GM12878 (cell line): Measurements from ENCODE around the gene ADGRG1. TPM values are rescaled to one million over a fixed set of nuclear protein-coding genes. Genes with fewer than 3 reads are reported as not detected.

Experiments
- ATAC-seq: fragments of 200-7000 bp; cut with Tn5 transposase; 3 replicates; pipeline ENCODE4 v1.9.1; 2020; ENCODE audit warnings: mild to moderate bottlenecking, moderate library complexity
- BruUV-seq: library from RNA; stranded (reverse); fragments of 400-500 nt; replicated peaks from 2 replicates; lab custom pipeline; 2021; lab: Mats Ljungman, UMichigan
- CTCF ChIA-PET: fragments of 300-600 bp; sonication (Branson Sonifier 250); formaldehyde crosslinking; extraction: SDS; loops from one replicate; lab custom pipeline; 2021; ENCODE audit warnings: inconsistent platforms; lab: Yijun Ruan, JAX
- POLR2A ChIA-PET: fragments of 350-600 bp; formaldehyde crosslinking; extraction: SDS; loops from one replicate; lab custom pipeline; 2021; ENCODE audit warnings: inconsistent platforms; lab: Charles Lee
- RAD21 ChIA-PET: fragments of 300-600 bp; sonication (Branson Sonifier 250); formaldehyde crosslinking; loops from one replicate; lab custom pipeline; 2023; ENCODE audit warnings: antibody characterized with exemption; ENCODE audit not compliant: unreplicated experiment; lab: Charles Lee
- SMC1A ChIA-PET: fragments of 300-600 bp; sonication (Branson Sonifier 250); formaldehyde crosslinking; loops from one replicate; lab custom pipeline; 2023; ENCODE audit not compliant: unreplicated experiment, uncharacterized antibody; lab: Charles Lee
- DNase-seq: peaks from one replicate; pipeline ENCODE4 v3.0.0-alpha.2; 2011; ENCODE audit warnings: low read depth, low spot score
- FAIRE-seq: peaks from 3 replicates; lab custom pipeline; 2011; peaks lifted over from hg19 to GRCh38; lab: Jason Lieb, UNC
- H2AFZ ChIP-seq: 2 replicates; pipeline ENCODE4 v1.6.0; 2011; ENCODE audit warnings: low read depth, low read length, control low read depth; ENCODE audit not compliant: control insufficient read depth
- H3K27ac ChIP-seq: 2 replicates; pipeline ENCODE4 v1.5.1; 2011; ENCODE audit warnings: control low read depth; ENCODE audit not compliant: control insufficient read depth, insufficient read depth
- H3K27me3 ChIP-seq, 2 experiments: replicated peaks in 1 of 2; 2 replicates each; pipeline versions ENCODE4 v1.6.0 to v1.6.1; 2011; ENCODE audit warnings: low read length in 1 of 2; ENCODE audit not compliant: control insufficient read depth in 2 of 2, insufficient read depth in 2 of 2
- H3K36me3 ChIP-seq, 2 experiments: 2 replicates each; pipeline ENCODE4 v1.5.1; 2011; ENCODE audit warnings: low read length in 1 of 2; ENCODE audit not compliant: control insufficient read depth in 2 of 2, insufficient read depth in 2 of 2
- H3K4me1 ChIP-seq: 2 replicates; pipeline ENCODE4 v1.6.1; 2011; ENCODE audit warnings: mild to moderate bottlenecking, low read length, moderate library complexity, mixed read lengths; ENCODE audit not compliant: control insufficient read depth, insufficient read depth
- H3K4me2 ChIP-seq: 2 replicates; pipeline ENCODE4 v1.6.0; 2011; ENCODE audit warnings: control low read depth; ENCODE audit not compliant: control insufficient read depth, insufficient read depth
- H3K4me3 ChIP-seq: fragments of 200-600 bp; sonication (generic); 2 replicates; pipeline ENCODE4 v1.5.1; 2016
- H3K79me2 ChIP-seq: 2 replicates; pipeline ENCODE4 v1.6.0; 2011; ENCODE audit warnings: low read length; ENCODE audit not compliant: control insufficient read depth, insufficient read depth
- H3K9ac ChIP-seq: 2 replicates; pipeline ENCODE4 v1.8.0; 2011; ENCODE audit warnings: low read length, control low read depth, mixed read lengths; ENCODE audit not compliant: control insufficient read depth, insufficient read depth
- H3K9me3 ChIP-seq: replicated peaks from 3 replicates; pipeline ENCODE4 v1.5.1; 2011; ENCODE audit warnings: mild to moderate bottlenecking, low read length; ENCODE audit not compliant: control insufficient read depth, insufficient read depth
- H4K20me1 ChIP-seq: 2 replicates; pipeline ENCODE4 v1.6.0; 2011; ENCODE audit not compliant: control insufficient read depth, insufficient read depth
- CHD2 ChIP-seq: IDR thresholded peaks from 2 replicates; pipeline ENCODE4 v1.6.1; 2011; ENCODE audit warnings: low read depth, low read length, improper control_type of control experiment, borderline replicate concordance
- EZH2 ChIP-seq: IDR thresholded peaks from 2 replicates; pipeline ENCODE4 v1.6.1; 2012; ENCODE audit warnings: low read depth, mild to moderate bottlenecking, control low read depth, inconsistent platforms, low read length, borderline replicate concordance; ENCODE audit not compliant: control insufficient read depth
- IKZF2 ChIP-seq, 2 experiments: fragments of 450-650 bp; IDR thresholded peaks; 2 replicates each; pipeline ENCODE4 v1.6.1; 2017; ENCODE audit warnings: mild to moderate bottlenecking in 2 of 2, moderate library complexity in 2 of 2
- IRF4 ChIP-seq: IDR thresholded peaks from 2 replicates; pipeline ENCODE4 v1.6.1; 2011; ENCODE audit warnings: low read depth, low read length
- JUNB ChIP-seq: IDR thresholded peaks from 2 replicates; pipeline ENCODE4 v1.6.1; 2016; ENCODE audit warnings: antibody characterized with exemption, mild to moderate bottlenecking
- NFIC ChIP-seq: IDR thresholded peaks from 2 replicates; pipeline ENCODE4 v1.6.1; 2012; ENCODE audit warnings: low read depth, mild to moderate bottlenecking, inconsistent platforms, low read length, moderate library complexity
- PAX5 ChIP-seq: IDR thresholded peaks from 2 replicates; pipeline ENCODE4 v1.6.1; 2011; ENCODE audit warnings: low read depth, low read length, borderline replicate concordance
- RBBP5 ChIP-seq: fragments of 200-600 bp; sonication (generic); conservative IDR thresholded peaks from 2 replicates; pipeline ENCODE4 v1.6.1; 2016
- RCOR1 ChIP-seq: conservative IDR thresholded peaks from 2 replicates; pipeline ENCODE4 v1.6.1; 2012; ENCODE audit warnings: low read depth, low read length, improper control_type of control experiment
- ZNF217 ChIP-seq: fragments of 450-650 bp; IDR thresholded peaks from 2 replicates; pipeline ENCODE4 v1.6.1; 2017; ENCODE audit warnings: antibody characterized with exemption, mild to moderate bottlenecking
- WGBS: methylation state at CpG from one replicate; pipeline ENCODE4 v1.1.6; 2016; ENCODE audit warnings: low lambda C conversion rate; ENCODE audit not compliant: insufficient replicate concordance, insufficient coverage; ENCODE audit errors: missing lambda C conversion rate; 5-methylcytosine and 5-hydroxymethylcytosine counted together
- in situ Hi-C: fragments of 300-500 bp; cut with MboI; formaldehyde crosslinking; loops from 9 replicates; pipeline ENCODE4 v1.14.3; 2018; ENCODE audit warnings: mixed read lengths
- intact Hi-C: fragments of 100-400 bp; cut with micrococcal nuclease; formaldehyde crosslinking; loops from one replicate; pipeline ENCODE4 v1.14.2; 2022; ENCODE audit not compliant: unreplicated experiment
- polyA plus RNA-seq, 11 experiments: library from polyadenylated mRNA; depleted of rRNA in 4 of 11; unstranded in 6 of 11; stranded (reverse) in 5 of 11; fragments of >200 nt; fragmentation: Nextera tagmentation in 4 of 11; fragmentation: Illumina TruSeq in 1 of 11; extraction: Ambion mirVana in 4 of 11; extraction: Trizol in 1 of 11; gene quantifications; 1 replicate in 1 of 11; 2 replicates in 10 of 11; pipeline versions ENCODE4 v1.2.1 to v1.2.3, GENCODE V29; 2011 to 2016; ENCODE audit warnings: inconsistent platforms in 2 of 11, missing spikeins in 2 of 11, low read depth in 1 of 11
- total RNA-seq, 4 experiments: library from RNA; depleted of rRNA in 3 of 4; stranded (reverse); fragments of >200 nt in 3 of 4; fragmentation: Illumina TruSeq in 1 of 4; extraction: Trizol in 1 of 4; gene quantifications; 2 replicates each; pipeline versions ENCODE4 v1.2.1 to v1.2.3, GENCODE V29; 2013 to 2021
- TF ChIP-seq, protein P1 (sequence below): fragments of 450-650 bp; formaldehyde crosslinking; IDR thresholded peaks from 2 replicates; pipeline ENCODE4 v1.4.0; 2020; ENCODE audit warnings: mild to moderate bottlenecking, moderate library complexity
- TF ChIP-seq, protein P2 (sequence below): fragments of 450-650 bp; IDR thresholded peaks from 2 replicates; pipeline ENCODE4 v1.6.1; 2017; ENCODE audit warnings: borderline replicate concordance

ADGRG1 gene
- total and polyA plus RNA-seq, 10 of the 15 experiments (the other 5 are each of a cell fraction or from before 2014, with no cell fraction given) = 0.07 to 2.0 (median 0.75) TPM

DNA sequence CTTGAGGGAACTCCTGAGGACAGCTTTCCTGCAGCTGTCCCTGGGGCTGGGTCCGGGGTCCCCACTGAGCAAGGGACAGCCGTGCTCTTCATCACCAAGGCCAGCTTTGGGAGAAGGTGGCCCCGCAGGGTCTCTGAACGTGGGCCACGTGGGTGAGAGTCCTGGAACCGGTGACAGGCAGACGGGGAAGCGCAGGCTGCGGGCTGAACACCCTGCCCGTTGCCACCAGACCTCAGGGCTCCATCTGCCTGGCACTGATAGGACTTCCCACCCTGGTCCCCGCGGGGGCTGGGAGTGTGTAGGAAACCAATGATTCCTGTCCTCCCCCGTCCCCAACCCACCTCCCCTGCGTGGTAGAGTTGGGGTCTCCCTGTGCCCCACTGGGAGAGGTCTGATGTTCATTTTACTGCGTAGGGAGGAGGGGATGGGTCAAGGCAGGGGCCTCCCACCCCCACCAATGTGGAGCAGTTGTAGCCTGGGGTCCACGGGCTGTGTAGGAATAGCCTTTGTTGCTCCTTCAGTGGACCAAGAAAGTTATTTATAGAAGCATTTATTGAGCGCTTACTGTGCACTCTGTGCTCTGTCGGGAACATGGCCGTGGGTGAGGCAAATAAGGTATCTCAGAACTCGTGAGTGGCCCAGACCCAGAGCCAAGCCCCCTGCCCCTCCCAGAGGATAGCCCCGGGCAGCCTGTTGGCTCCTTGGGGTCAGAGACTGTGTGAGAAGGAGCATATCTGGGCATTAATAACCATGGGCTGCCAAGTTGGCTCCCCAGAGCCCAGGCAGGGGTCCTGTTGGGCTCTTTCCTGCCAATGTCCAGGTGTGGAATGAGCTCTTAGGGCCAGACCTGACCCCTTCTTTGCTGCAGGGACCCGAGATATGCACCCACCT is 1.3 kb downstream of the ADGRG1 start:
- Histone ChIP-seq H3K27me3 (peaks cover 0 to 3% of the 10 kb centered on the region in 2 experiments; a peak in 3 of 4 replicates), H4K20me1 (no peaks in the 10 kb centered on the region), H3K27ac (no peak overlapping the region), H3K9me3 (no peaks in the 10 kb centered on the region), H3K9ac (no peak overlapping the region), H2AFZ (no peak overlapping the region), H3K4me3 (no peak overlapping the region), H3K4me2 (no peak overlapping the region), H3K36me3 (no peaks in the 10 kb centered on the region), H3K79me2 (no peaks in the 10 kb centered on the region), H3K4me1 (no peaks in the 10 kb centered on the region)
- TF ChIP-seq CHD2 (no peak), IKZF2 (IDR thresholded peaks at IDR 0.05) (no peak), NFIC (no peak), PAX5 (no peak), EZH2 (no peak), RBBP5 (no peak), RCOR1 (no peak), IRF4 (no peak), ZNF217 (no peak), JUNB (no peak)
- TF ChIP-seq, protein P1, sequence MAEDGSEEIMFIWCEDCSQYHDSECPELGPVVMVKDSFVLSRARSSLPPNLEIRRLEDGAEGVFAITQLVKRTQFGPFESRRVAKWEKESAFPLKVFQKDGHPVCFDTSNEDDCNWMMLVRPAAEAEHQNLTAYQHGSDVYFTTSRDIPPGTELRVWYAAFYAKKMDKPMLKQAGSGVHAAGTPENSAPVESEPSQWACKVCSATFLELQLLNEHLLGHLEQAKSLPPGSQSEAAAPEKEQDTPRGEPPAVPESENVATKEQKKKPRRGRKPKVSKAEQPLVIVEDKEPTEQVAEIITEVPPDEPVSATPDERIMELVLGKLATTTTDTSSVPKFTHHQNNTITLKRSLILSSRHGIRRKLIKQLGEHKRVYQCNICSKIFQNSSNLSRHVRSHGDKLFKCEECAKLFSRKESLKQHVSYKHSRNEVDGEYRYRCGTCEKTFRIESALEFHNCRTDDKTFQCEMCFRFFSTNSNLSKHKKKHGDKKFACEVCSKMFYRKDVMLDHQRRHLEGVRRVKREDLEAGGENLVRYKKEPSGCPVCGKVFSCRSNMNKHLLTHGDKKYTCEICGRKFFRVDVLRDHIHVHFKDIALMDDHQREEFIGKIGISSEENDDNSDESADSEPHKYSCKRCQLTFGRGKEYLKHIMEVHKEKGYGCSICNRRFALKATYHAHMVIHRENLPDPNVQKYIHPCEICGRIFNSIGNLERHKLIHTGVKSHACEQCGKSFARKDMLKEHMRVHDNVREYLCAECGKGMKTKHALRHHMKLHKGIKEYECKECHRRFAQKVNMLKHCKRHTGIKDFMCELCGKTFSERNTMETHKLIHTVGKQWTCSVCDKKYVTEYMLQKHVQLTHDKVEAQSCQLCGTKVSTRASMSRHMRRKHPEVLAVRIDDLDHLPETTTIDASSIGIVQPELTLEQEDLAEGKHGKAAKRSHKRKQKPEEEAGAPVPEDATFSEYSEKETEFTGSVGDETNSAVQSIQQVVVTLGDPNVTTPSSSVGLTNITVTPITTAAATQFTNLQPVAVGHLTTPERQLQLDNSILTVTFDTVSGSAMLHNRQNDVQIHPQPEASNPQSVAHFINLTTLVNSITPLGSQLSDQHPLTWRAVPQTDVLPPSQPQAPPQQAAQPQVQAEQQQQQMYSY (CRISPR knock-in tag) = no peak
- TF ChIP-seq, protein P2, sequence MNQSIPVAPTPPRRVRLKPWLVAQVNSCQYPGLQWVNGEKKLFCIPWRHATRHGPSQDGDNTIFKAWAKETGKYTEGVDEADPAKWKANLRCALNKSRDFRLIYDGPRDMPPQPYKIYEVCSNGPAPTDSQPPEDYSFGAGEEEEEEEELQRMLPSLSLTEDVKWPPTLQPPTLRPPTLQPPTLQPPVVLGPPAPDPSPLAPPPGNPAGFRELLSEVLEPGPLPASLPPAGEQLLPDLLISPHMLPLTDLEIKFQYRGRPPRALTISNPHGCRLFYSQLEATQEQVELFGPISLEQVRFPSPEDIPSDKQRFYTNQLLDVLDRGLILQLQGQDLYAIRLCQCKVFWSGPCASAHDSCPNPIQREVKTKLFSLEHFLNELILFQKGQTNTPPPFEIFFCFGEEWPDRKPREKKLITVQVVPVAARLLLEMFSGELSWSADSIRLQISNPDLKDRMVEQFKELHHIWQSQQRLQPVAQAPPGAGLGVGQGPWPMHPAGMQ = no peak
- 5% methylated on average over 22 of the region's 22 CpGs for WGBS
- RAD21 ChIA-PET = no interaction called here
- SMC1A ChIA-PET = no interaction called here
- ATAC-seq = peak; percentile 25
- no TSS peak for BruUV-seq
- DNase-seq = no peak
- CTCF ChIA-PET = no interaction called here
- in situ Hi-C loops = no loop called here
- FAIRE-seq = no peak
- intact Hi-C loops = no loop called here
- POLR2A ChIA-PET = no interaction called here
